Spleen (tissue), 11 donors: ENCODE measurements around the gene SRPK3. TPM values are rescaled to one million over a fixed set of nuclear protein-coding genes. Genes with fewer than 3 reads are reported as not detected.

Experiments used
- DNase-seq: peaks from one replicate; pipeline ENCODE4 v3.0.0-alpha.2; 2020
- H3K27ac ChIP-seq, 8 donors: fragments of 200-600 bp; sonication (generic) in 7 of 8; 1 replicate in 4 of 8; 2 replicates in 4 of 8; pipeline versions ENCODE4 v1.5.0 to v1.8.0; 2016 to 2021; ENCODE audit warnings: inconsistent platforms in 4 of 8, mild to moderate bottlenecking in 4 of 8, moderate library complexity in 1 of 8
- H3K27me3 ChIP-seq, 7 donors: fragments of 200-600 bp; sonication (generic) in 6 of 7; replicated peaks in 1 of 7; 1 replicate in 4 of 7; 2 replicates in 3 of 7; pipeline versions ENCODE4 v1.5.0 to v1.8.0; 2016 to 2021; ENCODE audit warnings: inconsistent platforms in 3 of 7, mild to moderate bottlenecking in 1 of 7
- H3K36me3 ChIP-seq, 6 donors: fragments of 200-600 bp; sonication (generic) in 5 of 6; 1 replicate in 4 of 6; 2 replicates in 2 of 6; pipeline versions ENCODE4 v1.5.0 to v1.8.0; 2016 to 2021; ENCODE audit warnings: inconsistent platforms in 2 of 6
- H3K4me1 ChIP-seq, 6 donors: fragments of 200-600 bp; sonication (generic) in 5 of 6; 1 replicate in 3 of 6; 2 replicates in 3 of 6; pipeline versions ENCODE4 v1.5.0 to v1.8.0; 2016 to 2021; ENCODE audit warnings: inconsistent platforms in 3 of 6
- H3K4me3 ChIP-seq, 8 donors: fragments of 200-600 bp; sonication (generic) in 7 of 8; 1 replicate in 4 of 8; 2 replicates in 4 of 8; pipeline versions ENCODE4 v1.5.0 to v1.8.0; 2016 to 2021; ENCODE audit warnings: inconsistent platforms in 4 of 8, mild to moderate bottlenecking in 4 of 8, moderate library complexity in 2 of 8
- H3K9me3 ChIP-seq, 8 donors: fragments of 200-600 bp; sonication (generic) in 7 of 8; 1 replicate in 4 of 8; 2 replicates in 4 of 8; pipeline versions ENCODE4 v1.5.0 to v1.8.0; 2016 to 2021; ENCODE audit warnings: inconsistent platforms in 4 of 8
- POLR2A ChIP-seq, 3 donors: fragments of 450-650 bp; IDR thresholded peaks; one replicate each; pipeline ENCODE4 v1.5.1; 2017; ENCODE audit warnings: antibody characterized with exemption in 3 of 3, mild to moderate bottlenecking in 1 of 3
- POLR2AphosphoS5 ChIP-seq, 3 donors: sonication (generic); formaldehyde crosslinking; IDR thresholded peaks; one replicate each; pipeline ENCODE4 v1.5.1; 2017; ENCODE audit warnings: antibody characterized with exemption in 3 of 3
- WGBS, 5 donors: extraction: QIAGEN DNeasy Blood & Tissue Kit in 3 of 5; methylation state at CpG; one replicate each; pipeline versions ENCODE4 v1.1.5 to v1.1.7; 2013 to 2018; 5-methylcytosine and 5-hydroxymethylcytosine counted together
- intact Hi-C: fragments of 100-400 bp; cut with DNase I; formaldehyde crosslinking; loops from one replicate; pipeline ENCODE4 v1.15.0; 2023; ENCODE audit warnings: low total_unique reads
- polyA plus RNA-seq, 3 donors: library from polyadenylated mRNA; stranded (reverse); fragments of 200-250 nt; gene quantifications; one replicate each; pipeline ENCODE4 v1.2.1, GENCODE V29; 2013
- total RNA-seq, 7 donors: library from RNA; depleted of rRNA in 3 of 7; stranded (reverse); fragments of >200 nt in 3 of 7; fragmentation: NEBNext Ultra II Directional in 4 of 7; extraction: Animal tissue kit (Norgen Biotek cat#: 25700) in 4 of 7; gene quantifications; one replicate each; pipeline versions ENCODE4 v1.1.0 to v1.2.1, GENCODE V29; 2016 to 2021
- TF ChIP-seq, protein P1 (sequence below), 11 experiments: fragments of 200-600 bp in 7 of 11; fragments of 450-650 bp in 4 of 11; sonication (generic) in 4 of 11; IDR thresholded peaks in 8 of 11; conservative IDR thresholded peaks in 3 of 11; 1 replicate in 7 of 11; 2 replicates in 4 of 11; pipeline versions ENCODE4 v1.4.0 to v1.8.0; 2016 to 2021; ENCODE audit warnings: antibody characterized with exemption in 11 of 11, inconsistent platforms in 4 of 11, mild to moderate bottlenecking in 1 of 11
- donor health status: healthy with polysubstance abuse.
- donor health status: DM: no; HTN: no; CAD: no; lungs with moderate emphysema.
- donor health status: DM: no; HTN: no; CAD: no.
- donor health status: Bipolar disorder and iron deficiency.
- donor health status: healthy.
- donor health status: DM: no; HTN: no; CAD: no.
- donor health status: DM: yes; HTN: yes; CAD: no.

The SRPK3 gene
- total and polyA plus RNA-seq, 10 donors: 0.03 to 0.26 (median 0.07) TPM; not detected in 7

DNA sequence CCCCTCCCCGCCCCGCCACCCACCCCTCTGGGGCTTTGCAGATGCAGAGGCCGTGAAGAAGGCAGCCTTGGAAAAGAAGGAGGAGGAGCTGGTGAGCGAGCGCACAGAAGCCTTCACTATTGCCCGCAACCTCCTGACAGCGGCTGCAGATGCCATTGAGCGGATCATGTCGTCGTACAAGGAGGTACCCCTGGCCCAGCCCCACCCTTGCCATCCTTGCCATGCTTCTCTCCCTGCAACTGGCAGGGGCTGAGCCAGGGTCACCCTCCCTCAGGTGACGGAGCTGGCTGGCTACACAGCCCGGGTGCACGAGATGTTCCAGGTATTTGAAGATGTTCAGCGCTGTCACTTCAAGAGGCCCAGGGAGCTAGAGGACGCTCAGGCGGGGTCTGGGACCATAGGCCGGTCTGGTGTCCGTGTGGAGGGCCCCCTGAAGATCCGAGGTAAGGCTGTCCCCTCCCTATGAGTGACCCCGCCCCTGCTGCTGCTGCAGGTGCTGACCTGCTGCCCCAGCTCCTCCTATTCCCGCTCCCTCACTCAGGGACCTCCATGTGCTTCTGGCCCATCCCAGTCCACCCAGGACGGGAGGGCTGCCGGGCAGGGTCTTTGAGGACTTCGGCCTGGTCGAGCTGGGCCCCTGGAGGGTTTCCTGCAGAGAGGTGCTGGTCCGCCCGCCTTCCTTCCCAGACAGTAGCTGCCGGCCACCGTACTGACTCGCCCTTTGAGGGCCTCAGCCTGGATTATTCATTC lies 44.6 kb upstream of the SRPK3 start:
- Histone ChIP-seq H3K4me3 (no peak overlapping the region), H3K27ac (no peak overlapping the region), H3K9me3 (peaks cover 0 to 14% (median 4%) of the 10 kb centered on the region in 8 donors), H3K4me1 (peaks cover 0 to 23% (median 2%) of the 10 kb centered on the region in 6 donors), H3K27me3 (no peaks in the 10 kb centered on the region), H3K36me3 (peaks cover 0 to 61% (median 4%) of the 10 kb centered on the region in 6 donors)
- WGBS, 5 donors: 90 to 97% (median 93%) methylated on average over 8 to 30 of the region's 30 CpGs
- TF ChIP-seq, protein P1, sequence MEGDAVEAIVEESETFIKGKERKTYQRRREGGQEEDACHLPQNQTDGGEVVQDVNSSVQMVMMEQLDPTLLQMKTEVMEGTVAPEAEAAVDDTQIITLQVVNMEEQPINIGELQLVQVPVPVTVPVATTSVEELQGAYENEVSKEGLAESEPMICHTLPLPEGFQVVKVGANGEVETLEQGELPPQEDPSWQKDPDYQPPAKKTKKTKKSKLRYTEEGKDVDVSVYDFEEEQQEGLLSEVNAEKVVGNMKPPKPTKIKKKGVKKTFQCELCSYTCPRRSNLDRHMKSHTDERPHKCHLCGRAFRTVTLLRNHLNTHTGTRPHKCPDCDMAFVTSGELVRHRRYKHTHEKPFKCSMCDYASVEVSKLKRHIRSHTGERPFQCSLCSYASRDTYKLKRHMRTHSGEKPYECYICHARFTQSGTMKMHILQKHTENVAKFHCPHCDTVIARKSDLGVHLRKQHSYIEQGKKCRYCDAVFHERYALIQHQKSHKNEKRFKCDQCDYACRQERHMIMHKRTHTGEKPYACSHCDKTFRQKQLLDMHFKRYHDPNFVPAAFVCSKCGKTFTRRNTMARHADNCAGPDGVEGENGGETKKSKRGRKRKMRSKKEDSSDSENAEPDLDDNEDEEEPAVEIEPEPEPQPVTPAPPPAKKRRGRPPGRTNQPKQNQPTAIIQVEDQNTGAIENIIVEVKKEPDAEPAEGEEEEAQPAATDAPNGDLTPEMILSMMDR (IDR thresholded peaks at IDR 0.05 in 8 of 11, conservative IDR thresholded peaks at IDR 0.05 in 3 of 11): no peak
- no peak for TF ChIP-seq POLR2AphosphoS5 (IDR thresholded peaks at IDR 0.05)
- no peak for TF ChIP-seq POLR2A (IDR thresholded peaks at IDR 0.05)
- intact Hi-C loops: no loop called here
- DNase-seq: peak; percentile 60

DNA sequence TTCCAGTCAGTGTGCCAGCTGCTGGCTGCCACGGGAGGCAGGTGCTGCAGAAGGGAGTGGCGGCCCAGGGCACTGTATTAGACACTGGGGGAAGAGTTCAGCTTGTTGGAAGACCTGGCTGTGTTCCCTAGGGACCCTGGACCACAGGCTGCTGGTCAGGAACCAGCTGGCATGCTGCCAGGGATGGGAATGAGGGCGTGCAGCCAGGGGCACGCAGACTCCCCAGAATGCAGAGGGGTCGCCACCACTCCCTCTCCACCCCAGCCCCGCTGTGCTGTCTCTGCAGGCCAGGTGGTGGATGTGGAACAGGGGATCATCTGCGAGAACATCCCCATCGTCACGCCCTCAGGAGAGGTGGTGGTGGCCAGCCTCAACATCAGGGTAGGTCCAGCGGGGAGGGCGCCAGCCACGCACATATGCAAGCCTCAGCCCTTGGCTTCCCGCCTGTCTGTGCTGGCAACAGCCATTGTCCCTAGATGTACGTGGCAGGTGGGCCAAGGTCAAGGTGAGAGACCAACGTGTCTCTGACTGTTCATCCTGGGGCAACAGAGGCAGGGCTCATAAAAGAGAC lies 43.9 kb upstream of the SRPK3 start:
- peaks cover 0 to 66% (median 4%) of the 10 kb centered on the region in 6 donors for H3K36me3 ChIP-seq
- intact Hi-C loops: no loop called here
- H3K9me3 ChIP-seq: peaks cover 0 to 8% (median under 1%) of the 10 kb centered on the region in 8 donors
- WGBS, 5 donors: 84 to 93% (median 87%) methylated on average over 3 to 15 of the region's 15 CpGs
- H3K27ac ChIP-seq: no peak overlapping the region
- peaks cover 0 to 25% (median 2%) of the 10 kb centered on the region in 6 donors for H3K4me1 ChIP-seq
- no peaks in the 10 kb centered on the region for H3K27me3 ChIP-seq
- H3K4me3 ChIP-seq: no peak overlapping the region
- DNase-seq: peak; percentile 54
- TF ChIP-seq, protein P1 (IDR thresholded peaks at IDR 0.05 in 8 of 11, conservative IDR thresholded peaks at IDR 0.05 in 3 of 11): no peak
- no peak for TF ChIP-seq POLR2A (IDR thresholded peaks at IDR 0.05)
- no peak for TF ChIP-seq POLR2AphosphoS5 (IDR thresholded peaks at IDR 0.05)

DNA sequence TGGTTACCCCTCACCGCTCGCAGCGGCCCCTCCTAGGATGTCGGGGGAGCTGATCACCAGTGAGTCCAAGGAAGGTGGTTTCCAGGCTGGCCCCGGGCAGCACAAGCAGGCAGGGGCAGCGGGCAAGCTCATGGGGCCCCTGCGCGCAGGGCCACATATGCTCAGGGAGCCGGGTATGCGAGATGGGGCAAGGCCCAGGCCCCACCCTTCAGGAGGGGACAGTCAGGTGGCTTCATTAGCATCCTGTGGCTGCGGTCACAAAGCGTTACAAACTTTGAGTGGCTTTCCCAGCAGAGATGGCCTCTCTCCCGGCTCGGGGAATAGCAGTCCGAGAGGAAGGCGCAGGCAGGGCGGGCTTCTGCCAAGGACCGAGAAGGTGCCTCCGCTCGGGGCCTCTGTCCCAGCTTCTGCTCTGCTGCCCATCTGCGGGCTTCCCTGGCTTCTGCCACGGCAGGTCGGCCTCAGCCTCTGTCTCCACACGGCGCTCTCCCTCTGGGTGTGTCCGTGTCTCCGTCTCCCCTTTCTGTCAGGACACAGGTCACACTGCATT lies 42.7 kb upstream of the SRPK3 start:
- WGBS, 5 donors: 90 to 98% (median 93%) methylated on average over 8 to 27 of the region's 27 CpGs
- TF ChIP-seq POLR2A (IDR thresholded peaks at IDR 0.05): no peak
- TF ChIP-seq, protein P1 (IDR thresholded peaks at IDR 0.05 in 8 of 11, conservative IDR thresholded peaks at IDR 0.05 in 3 of 11): no peak
- no peak for TF ChIP-seq POLR2AphosphoS5 (IDR thresholded peaks at IDR 0.05)
- intact Hi-C loops: no loop called here
- peaks cover 0 to 66% (median 4%) of the 10 kb centered on the region in 6 donors for H3K36me3 ChIP-seq
- H3K27me3 ChIP-seq: no peaks in the 10 kb centered on the region
- peak; percentile 69 for DNase-seq
- H3K27ac ChIP-seq: no peak overlapping the region
- H3K4me1 ChIP-seq: peaks cover 0 to 30% (median 3%) of the 10 kb centered on the region in 6 donors
- H3K9me3 ChIP-seq: no peaks in the 10 kb centered on the region
- H3K4me3 ChIP-seq: no peak overlapping the region
